Neuronal stem cell (in vitro differentiated cells): ENCODE results near the gene GRIP2.

ENCODE experiments used
- DNase-seq: peaks from one replicate; pipeline ENCODE4 v3.0.0-alpha.2; 2013; ENCODE audit warnings: low spot score
- H2AFZ ChIP-seq: one replicate; pipeline ENCODE4 v1.6.1; 2013; ENCODE audit warnings: mild to moderate bottlenecking, low read length, inconsistent platforms
- H2AK5ac ChIP-seq: 2 replicates; pipeline ENCODE4 v1.6.1; 2013; ENCODE audit warnings: low read depth, mild to moderate bottlenecking, inconsistent platforms, low read length, moderate library complexity, mixed read lengths
- H2BK120ac ChIP-seq: 2 replicates; pipeline ENCODE4 v1.6.1; 2013; ENCODE audit warnings: low read depth, mild to moderate bottlenecking, inconsistent platforms, low read length, moderate library complexity, mixed read lengths
- H2BK12ac ChIP-seq: one replicate; pipeline ENCODE4 v1.6.1; 2013; ENCODE audit warnings: low read length, inconsistent platforms
- H2BK15ac ChIP-seq: 2 replicates; pipeline ENCODE4 v1.6.1; 2013; ENCODE audit warnings: mild to moderate bottlenecking, low read length, inconsistent platforms, mixed read lengths
- H2BK5ac ChIP-seq: one replicate; pipeline ENCODE4 v1.6.1; 2013; ENCODE audit warnings: inconsistent platforms, mild to moderate bottlenecking, low read length, moderate library complexity
- H3K14ac ChIP-seq: one replicate; pipeline ENCODE4 v1.6.1; 2013; ENCODE audit warnings: low read length, inconsistent platforms
- H3K18ac ChIP-seq: 2 replicates; pipeline ENCODE4 v1.6.1; 2013; ENCODE audit warnings: low read length, inconsistent platforms
- H3K23ac ChIP-seq: 2 replicates; pipeline ENCODE4 v1.6.1; 2013; ENCODE audit warnings: low read depth, mild to moderate bottlenecking, mixed read lengths, low read length, inconsistent platforms; ENCODE audit not compliant: poor library complexity
- H3K27ac ChIP-seq: replicated peaks from 3 replicates; pipeline ENCODE4 v1.5.1; 2013; ENCODE audit warnings: low read length, inconsistent platforms
- H3K27me3 ChIP-seq, 3 experiments: 2 replicates each; pipeline ENCODE4 v1.6.1; 2013; ENCODE audit warnings: low read length in 3 of 3, mild to moderate bottlenecking in 2 of 3, inconsistent platforms in 1 of 3, low read depth in 1 of 3, mixed read lengths in 1 of 3, moderate library complexity in 1 of 3; ENCODE audit not compliant: control insufficient read depth in 3 of 3, insufficient read depth in 3 of 3
- H3K36me3 ChIP-seq, 2 donors: replicated peaks in 1 of 2; 2 replicates each; pipeline ENCODE4 v1.6.1; 2013; ENCODE audit warnings: low read length in 2 of 2; ENCODE audit not compliant: control insufficient read depth in 2 of 2, insufficient read depth in 2 of 2
- H3K4ac ChIP-seq: 2 replicates; pipeline ENCODE4 v1.6.1; 2013; ENCODE audit warnings: inconsistent platforms, mild to moderate bottlenecking, low read length, moderate library complexity
- H3K4me1 ChIP-seq, 2 donors: 1 replicate in 1 of 2; 2 replicates in 1 of 2; pipeline ENCODE4 v1.6.1; 2013; ENCODE audit warnings: low read length in 2 of 2, low read depth in 1 of 2; ENCODE audit not compliant: control insufficient read depth in 2 of 2, insufficient read depth in 1 of 2
- H3K4me2 ChIP-seq: one replicate; pipeline ENCODE4 v1.6.1; 2013; ENCODE audit warnings: mild to moderate bottlenecking, low read length, inconsistent platforms; ENCODE audit not compliant: insufficient read depth, poor library complexity, severe bottlenecking
- H3K4me3 ChIP-seq, 2 donors: 2 replicates each; pipeline ENCODE4 v1.5.1; 2013; ENCODE audit warnings: low read length in 2 of 2, mild to moderate bottlenecking in 2 of 2, inconsistent platforms in 1 of 2, moderate library complexity in 1 of 2
- H3K79me1 ChIP-seq: one replicate; pipeline ENCODE4 v1.6.1; 2013; ENCODE audit warnings: low read depth, mild to moderate bottlenecking, inconsistent platforms, low read length, moderate library complexity
- H3K9ac ChIP-seq: one replicate; pipeline ENCODE4 v1.6.1; 2013; ENCODE audit warnings: mild to moderate bottlenecking, low read depth, low read length, inconsistent platforms; ENCODE audit not compliant: poor library complexity
- H3K9me3 ChIP-seq, 2 donors: replicated peaks in 1 of 2; 2 replicates each; pipeline versions ENCODE3 to v1.6.1; 2013; ENCODE audit warnings: low read length in 2 of 2, mild to moderate bottlenecking in 2 of 2, inconsistent platforms in 1 of 2, low read depth in 1 of 2, mixed read lengths in 1 of 2, moderate library complexity in 1 of 2; ENCODE audit not compliant: control insufficient read depth in 2 of 2, insufficient read depth in 1 of 2
- H4K8ac ChIP-seq: one replicate; pipeline ENCODE4 v1.6.1; 2013; ENCODE audit warnings: low read depth, mild to moderate bottlenecking, inconsistent platforms, low read length, moderate library complexity
- H4K91ac ChIP-seq: one replicate; pipeline ENCODE4 v1.6.1; 2013; ENCODE audit warnings: low read length, low read depth, mild to moderate bottlenecking, inconsistent platforms; ENCODE audit not compliant: poor library complexity
- WGBS, 2 donors: extraction: QIAGEN DNeasy Blood & Tissue Kit; methylation state at CpG; one replicate each; pipeline ENCODE4 v1.1.7; 2013; ENCODE audit warnings: missing lambda C conversion rate in 2 of 2, mixed read lengths in 1 of 2; ENCODE audit not compliant: insufficient read length in 2 of 2, insufficient replicate concordance in 1 of 2; ENCODE audit errors: extremely low coverage in 2 of 2; 5-methylcytosine and 5-hydroxymethylcytosine counted together

Gene GRIP2

GRCh38 chr3:14565868-14566588 is 25.9 kb upstream of the GRIP2 start:
- Histone ChIP-seq H3K23ac (no peak overlapping the region), H4K91ac (no peak overlapping the region), H4K8ac (no peak overlapping the region), H2BK120ac (peak overlapping the region; percentile 35), H3K4me1 (peaks cover 0 to 6% of the 10 kb centered on the region in 2 donors), H2BK5ac (no peak overlapping the region), H3K4me3 (no peak overlapping the region), H3K9ac (peak overlapping the region; percentile 2), H2BK15ac (no peak overlapping the region), H2BK12ac (no peak overlapping the region), H3K4me2 (no peak overlapping the region), H2AK5ac (peak overlapping the region; percentile 17), H3K27ac (no peak overlapping the region), H2AFZ (no peak overlapping the region), H3K14ac (no peak overlapping the region), H3K4ac (no peak overlapping the region), H3K27me3 (peaks cover 0 to 41% (median 0%) of the 10 kb centered on the region in 3 experiments), H3K9me3 (no peaks in the 10 kb centered on the region), H3K18ac (no peak overlapping the region), H3K36me3 (no peaks in the 10 kb centered on the region), H3K79me1 (no peaks in the 10 kb centered on the region)
- WGBS, 2 donors: no CpG with 5 or more reads among the region's 10 CpGs
- no peak for DNase-seq

- H3K27me3 ChIP-seq: peaks cover 0 to 48% (median 0%) of the 10 kb centered on the region in 3 experiments
- H3K9ac ChIP-seq: no peak overlapping the region
These were observed 24.6 kb upstream of the GRIP2 start for GRCh38 chr3:14564741-14565140.

GRCh38 chr3:14563946-14564539 is 23.9 kb upstream of the GRIP2 start:
- H3K27ac ChIP-seq: no peak overlapping the region
- no peaks in the 10 kb centered on the region for H3K79me1 ChIP-seq
- no peak overlapping the region for H3K14ac ChIP-seq
- H3K4me1 ChIP-seq: peaks cover 0 to 6% of the 10 kb centered on the region in 2 donors
- H2AFZ ChIP-seq: no peak overlapping the region
- no peak overlapping the region for H4K91ac ChIP-seq
- no peak overlapping the region for H3K4me2 ChIP-seq
- H3K23ac ChIP-seq: no peak overlapping the region
- H2BK120ac ChIP-seq: no peak overlapping the region
- H3K9ac ChIP-seq: no peak overlapping the region
- peak overlapping the region; percentile 53 for H3K18ac ChIP-seq
- no peak overlapping the region for H2BK5ac ChIP-seq
- DNase-seq: no peak
- no peak overlapping the region for H2BK15ac ChIP-seq
- H2BK12ac ChIP-seq: no peak overlapping the region
- H3K4ac ChIP-seq: no peak overlapping the region
- peaks cover 0 to 54% (median 0%) of the 10 kb centered on the region in 3 experiments for H3K27me3 ChIP-seq
- H3K9me3 ChIP-seq: no peaks in the 10 kb centered on the region
- no peak overlapping the region for H3K4me3 ChIP-seq
- no peak overlapping the region for H4K8ac ChIP-seq
- no CpG with 5 or more reads among the region's 16 CpGs for WGBS, 2 donors
- no peaks in the 10 kb centered on the region for H3K36me3 ChIP-seq
- H2AK5ac ChIP-seq: no peak overlapping the region

More at GRCh38 chr3:14564741-14565140, 24.6 kb upstream of the GRIP2 start:
- Histone ChIP-seq H3K4me2 (no peak overlapping the region), H2BK120ac (no peak overlapping the region), H3K23ac (no peak overlapping the region), H2AK5ac (no peak overlapping the region), H3K27ac (no peak overlapping the region), H2BK12ac (no peak overlapping the region), H3K9me3 (no peaks in the 10 kb centered on the region), H2AFZ (no peak overlapping the region), H2BK5ac (no peak overlapping the region), H2BK15ac (no peak overlapping the region), H3K18ac (no peak overlapping the region), H3K79me1 (no peaks in the 10 kb centered on the region), H3K4me1 (peaks cover 0 to 6% of the 10 kb centered on the region in 2 donors), H4K8ac (no peak overlapping the region), H4K91ac (no peak overlapping the region), H3K36me3 (no peaks in the 10 kb centered on the region), H3K4ac (no peak overlapping the region), H3K14ac (no peak overlapping the region), H3K4me3 (no peak overlapping the region)
- WGBS, 2 donors: no CpG with 5 or more reads among the region's 10 CpGs
- DNase-seq: no peak

- Histone ChIP-seq H3K9me3 (no peaks in the 10 kb centered on the region), H3K27me3 (peaks cover 0 to 69% (median 0%) of the 10 kb centered on the region in 3 experiments), H3K23ac (no peak overlapping the region), H3K4me1 (peaks cover 0 to 6% of the 10 kb centered on the region in 2 donors), H3K4ac (no peak overlapping the region), H4K8ac (no peak overlapping the region), H3K36me3 (no peaks in the 10 kb centered on the region), H3K18ac (no peak overlapping the region), H3K79me1 (no peaks in the 10 kb centered on the region), H2BK12ac (no peak overlapping the region), H2AFZ (no peak overlapping the region), H3K9ac (no peak overlapping the region), H3K27ac (no peak overlapping the region), H2BK15ac (no peak overlapping the region), H2BK5ac (no peak overlapping the region), H3K4me3 (no peak overlapping the region), H3K4me2 (no peak overlapping the region), H2AK5ac (no peak overlapping the region), H3K14ac (no peak overlapping the region), H2BK120ac (no peak overlapping the region), H4K91ac (no peak overlapping the region)
- no CpG with 5 or more reads among the region's 14 CpGs for WGBS, 2 donors
- no peak for DNase-seq
These were observed 22.2 kb upstream of the GRIP2 start for GRCh38 chr3:14562121-14562890.
